SK-N-SH (cell line): ENCODE data around the gene FLNA. TPM values are rescaled to one million over a fixed set of nuclear protein-coding genes. Genes with fewer than 3 reads are reported as not detected.
A peak's percentile ranks its signal among the peaks of the same experiment; 100 is the strongest.

ENCODE experiments used
- CTCF ChIA-PET: fragments of 300-600, 350-600 bp; formaldehyde crosslinking; extraction: SDS; loops from one replicate; lab custom pipeline; 2021; lab: Yijun Ruan, JAX
- POLR2A ChIA-PET: fragments of 350-600 bp; sonication (Branson Sonifier 250); formaldehyde crosslinking; extraction: SDS; loops from one replicate; lab custom pipeline; 2020; ENCODE audit warnings: antibody characterized with exemption, inconsistent platforms; lab: Yijun Ruan, JAX
- DNase-seq: peaks from one replicate; pipeline ENCODE4 v3.0.0; 2012
- H2AFZ ChIP-seq: fragments of 200-600 bp; sonication (generic); 2 replicates; pipeline ENCODE4 v1.8.1; 2016; ENCODE audit warnings: antibody characterized with exemption, mild to moderate bottlenecking, low read depth
- H3F3A ChIP-seq: fragments of 200-600 bp; sonication (generic); replicated peaks from 2 replicates; pipeline ENCODE3; 2016; ENCODE audit warnings: antibody characterized with exemption, mild to moderate bottlenecking; ENCODE audit not compliant: insufficient read depth
- H3K27ac ChIP-seq, 2 experiments: fragments of 200-500 bp in 1 of 2; fragments of 200-600 bp in 1 of 2; sonication (Bioruptor generic) in 1 of 2; sonication (generic), shearing (Covaris generic) in 1 of 2; 2 replicates each; pipeline versions ENCODE4 v1.5.1 to v1.6.1; 2014 to 2016; ENCODE audit warnings: low read depth in 2 of 2, inconsistent platforms in 1 of 2, low read length in 1 of 2, mild to moderate bottlenecking in 1 of 2, mixed read lengths in 1 of 2
- H3K27me3 ChIP-seq: fragments of 200-600 bp; sonication (generic), shearing (Covaris generic); 2 replicates; pipeline ENCODE4 v1.6.1; 2016; ENCODE audit warnings: mixed run types; ENCODE audit not compliant: insufficient read depth
- H3K36me3 ChIP-seq, 2 experiments: fragments of 200-500 bp in 1 of 2; fragments of 200-600 bp in 1 of 2; sonication (Bioruptor generic) in 1 of 2; sonication (generic) in 1 of 2; replicated peaks in 1 of 2; 2 replicates each; pipeline versions ENCODE3 to v1.5.1; 2014 to 2016; ENCODE audit warnings: low read length in 1 of 2, mild to moderate bottlenecking in 1 of 2; ENCODE audit not compliant: insufficient read depth in 2 of 2, control insufficient read depth in 1 of 2
- H3K4me1 ChIP-seq, 2 experiments: fragments of 200-500 bp in 1 of 2; fragments of 200-600 bp in 1 of 2; sonication (Bioruptor generic) in 1 of 2; sonication (generic), shearing (Covaris generic) in 1 of 2; 2 replicates each; pipeline versions ENCODE4 v1.5.1 to v1.6.1; 2014 to 2016; ENCODE audit warnings: low read depth in 1 of 2, low read length in 1 of 2, mixed run types in 1 of 2; ENCODE audit not compliant: insufficient read depth in 2 of 2, control insufficient read depth in 1 of 2
- H3K4me2 ChIP-seq: fragments of 200-600 bp; sonication (generic), shearing (Covaris generic); 2 replicates; pipeline ENCODE4 v1.6.1; 2017; ENCODE audit warnings: mixed run types
- H3K4me3 ChIP-seq, 2 experiments: fragments of 200-500 bp in 1 of 2; fragments of 200-600 bp in 1 of 2; sonication (Bioruptor generic) in 1 of 2; sonication (generic), shearing (Covaris generic) in 1 of 2; 2 replicates each; pipeline versions ENCODE4 v1.5.1 to v1.8.1; 2014 to 2016; ENCODE audit warnings: low read depth in 2 of 2, inconsistent platforms in 1 of 2, low read length in 1 of 2, mild to moderate bottlenecking in 1 of 2, mixed read lengths in 1 of 2, moderate library complexity in 1 of 2
- H3K79me2 ChIP-seq: fragments of 200-600 bp; sonication (generic); 2 replicates; pipeline ENCODE4 v1.8.1; 2017; ENCODE audit warnings: mild to moderate bottlenecking; ENCODE audit not compliant: insufficient read depth
- H3K9ac ChIP-seq: fragments of 200-600 bp; sonication (generic); 2 replicates; pipeline ENCODE4 v1.6.1; 2017; ENCODE audit warnings: mixed run types
- H3K9me2 ChIP-seq: fragments of 200-600 bp; sonication (generic); 2 replicates; pipeline ENCODE4 v1.6.1; 2017; ENCODE audit warnings: mixed run types
- H3K9me3 ChIP-seq: fragments of 200-600 bp; sonication (generic); 2 replicates; pipeline ENCODE4 v1.6.1; 2017; ENCODE audit warnings: mixed run types, mild to moderate bottlenecking, moderate library complexity
- H4K20me1 ChIP-seq: fragments of 200-600 bp; sonication (generic); 2 replicates; pipeline ENCODE4 v1.6.1; 2017; ENCODE audit warnings: mild to moderate bottlenecking, mixed run types; ENCODE audit not compliant: insufficient read depth
- EZH2phosphoT487 ChIP-seq: fragments of 200-600 bp; sonication (generic); IDR thresholded peaks from 2 replicates; pipeline ENCODE4 v1.6.1; 2017; ENCODE audit warnings: low read depth, mixed run types, mild to moderate bottlenecking, antibody characterized with exemption, moderate library complexity, borderline replicate concordance
- FOXM1 ChIP-seq: IDR thresholded peaks from 2 replicates; pipeline ENCODE4 v1.4.0; 2012; ENCODE audit warnings: low read depth, mild to moderate bottlenecking
- GABPA ChIP-seq: IDR thresholded peaks from 2 replicates; pipeline ENCODE4 v1.4.0; 2012; ENCODE audit warnings: low read depth, mild to moderate bottlenecking
- JUND ChIP-seq: IDR thresholded peaks from 2 replicates; pipeline ENCODE4 v1.4.0; 2012
- MEF2A ChIP-seq: IDR thresholded peaks from 2 replicates; pipeline ENCODE4 v1.4.0; 2012; ENCODE audit warnings: low read depth, borderline replicate concordance
- MXI1 ChIP-seq: IDR thresholded peaks from 2 replicates; pipeline ENCODE4 v1.6.1; 2012; ENCODE audit warnings: mild to moderate bottlenecking, low read depth, low read length, improper control_type of control experiment
- RCOR1 ChIP-seq: fragments of 150-350 bp; IDR thresholded peaks from 2 replicates; pipeline ENCODE4 v1.6.1; 2017; ENCODE audit warnings: antibody characterized with exemption, low read length
- SIN3A ChIP-seq: IDR thresholded peaks from 2 replicates; pipeline ENCODE4 v1.6.1; 2012; ENCODE audit warnings: low read depth, mild to moderate bottlenecking, low read length, moderate library complexity, borderline replicate concordance
- WGBS: methylation state at CpG from one replicate; pipeline ENCODE4 v1.1.6; 2017; ENCODE audit warnings: low lambda C conversion rate; 5-methylcytosine and 5-hydroxymethylcytosine counted together
- polyA plus RNA-seq, 3 experiments: library from polyadenylated mRNA; depleted of rRNA; stranded (reverse); fragments of >200 nt; gene quantifications; 2 replicates each; pipeline ENCODE4 v1.2.3, GENCODE V29; 2012
- TF ChIP-seq, protein P1 (sequence below): IDR thresholded peaks from 2 replicates; pipeline ENCODE4; 2012
- TF ChIP-seq, protein P2 (sequence below): IDR thresholded peaks from 2 replicates; pipeline ENCODE4 v1.4.0; 2012; ENCODE audit warnings: low read depth
- TF ChIP-seq, protein P3 (sequence below): IDR thresholded peaks from 2 replicates; pipeline ENCODE4 v1.4.0; 2012; ENCODE audit warnings: low read depth, borderline replicate concordance
- TF ChIP-seq, protein P4 (sequence below): IDR thresholded peaks from 2 replicates; pipeline ENCODE4 v1.4.0; 2012; ENCODE audit warnings: low read depth, borderline replicate concordance

The FLNA gene
- polyA plus RNA-seq, 1 of the 3 experiments (the other 2 are of a cell fraction) = 550 TPM

DNA sequence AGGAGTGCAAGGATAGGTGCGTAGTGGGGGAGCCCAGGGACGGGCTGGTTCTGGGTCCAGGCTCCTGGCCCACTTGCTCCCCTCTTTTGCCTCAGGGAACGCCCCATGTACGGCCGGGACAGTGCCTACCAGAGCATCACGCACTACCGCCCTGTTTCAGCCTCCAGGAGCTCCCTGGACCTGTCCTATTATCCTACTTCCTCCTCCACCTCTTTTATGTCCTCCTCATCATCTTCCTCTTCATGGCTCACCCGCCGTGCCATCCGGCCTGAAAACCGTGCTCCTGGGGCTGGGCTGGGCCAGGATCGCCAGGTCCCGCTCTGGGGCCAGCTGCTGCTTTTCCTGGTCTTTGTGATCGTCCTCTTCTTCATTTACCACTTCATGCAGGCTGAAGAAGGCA lies 6.4 kb upstream of the FLNA start:
- TF ChIP-seq FOXM1 (no peak), MXI1 (no peak), EZH2phosphoT487 (no peak), RCOR1 (no peak)
- TF ChIP-seq, protein P1, sequence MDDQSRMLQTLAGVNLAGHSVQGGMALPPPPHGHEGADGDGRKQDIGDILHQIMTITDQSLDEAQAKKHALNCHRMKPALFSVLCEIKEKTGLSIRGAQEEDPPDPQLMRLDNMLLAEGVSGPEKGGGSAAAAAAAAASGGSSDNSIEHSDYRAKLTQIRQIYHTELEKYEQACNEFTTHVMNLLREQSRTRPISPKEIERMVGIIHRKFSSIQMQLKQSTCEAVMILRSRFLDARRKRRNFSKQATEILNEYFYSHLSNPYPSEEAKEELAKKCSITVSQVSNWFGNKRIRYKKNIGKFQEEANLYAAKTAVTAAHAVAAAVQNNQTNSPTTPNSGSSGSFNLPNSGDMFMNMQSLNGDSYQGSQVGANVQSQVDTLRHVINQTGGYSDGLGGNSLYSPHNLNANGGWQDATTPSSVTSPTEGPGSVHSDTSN = no peak
- TF ChIP-seq, protein P2, sequence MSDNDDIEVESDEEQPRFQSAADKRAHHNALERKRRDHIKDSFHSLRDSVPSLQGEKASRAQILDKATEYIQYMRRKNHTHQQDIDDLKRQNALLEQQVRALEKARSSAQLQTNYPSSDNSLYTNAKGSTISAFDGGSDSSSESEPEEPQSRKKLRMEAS = no peak
- TF ChIP-seq, protein P3, sequence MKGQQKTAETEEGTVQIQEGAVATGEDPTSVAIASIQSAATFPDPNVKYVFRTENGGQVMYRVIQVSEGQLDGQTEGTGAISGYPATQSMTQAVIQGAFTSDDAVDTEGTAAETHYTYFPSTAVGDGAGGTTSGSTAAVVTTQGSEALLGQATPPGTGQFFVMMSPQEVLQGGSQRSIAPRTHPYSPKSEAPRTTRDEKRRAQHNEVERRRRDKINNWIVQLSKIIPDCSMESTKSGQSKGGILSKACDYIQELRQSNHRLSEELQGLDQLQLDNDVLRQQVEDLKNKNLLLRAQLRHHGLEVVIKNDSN = no peak
- TF ChIP-seq, protein P4, sequence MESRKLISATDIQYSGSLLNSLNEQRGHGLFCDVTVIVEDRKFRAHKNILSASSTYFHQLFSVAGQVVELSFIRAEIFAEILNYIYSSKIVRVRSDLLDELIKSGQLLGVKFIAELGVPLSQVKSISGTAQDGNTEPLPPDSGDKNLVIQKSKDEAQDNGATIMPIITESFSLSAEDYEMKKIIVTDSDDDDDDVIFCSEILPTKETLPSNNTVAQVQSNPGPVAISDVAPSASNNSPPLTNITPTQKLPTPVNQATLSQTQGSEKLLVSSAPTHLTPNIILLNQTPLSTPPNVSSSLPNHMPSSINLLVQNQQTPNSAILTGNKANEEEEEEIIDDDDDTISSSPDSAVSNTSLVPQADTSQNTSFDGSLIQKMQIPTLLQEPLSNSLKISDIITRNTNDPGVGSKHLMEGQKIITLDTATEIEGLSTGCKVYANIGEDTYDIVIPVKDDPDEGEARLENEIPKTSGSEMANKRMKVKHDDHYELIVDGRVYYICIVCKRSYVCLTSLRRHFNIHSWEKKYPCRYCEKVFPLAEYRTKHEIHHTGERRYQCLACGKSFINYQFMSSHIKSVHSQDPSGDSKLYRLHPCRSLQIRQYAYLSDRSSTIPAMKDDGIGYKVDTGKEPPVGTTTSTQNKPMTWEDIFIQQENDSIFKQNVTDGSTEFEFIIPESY = no peak
- Histone ChIP-seq H3K4me3 (peak overlapping the region; percentile 61 to 73; a peak in 3 of 4 replicates), H3K27ac (no peak overlapping the region; a peak in 2 of 4 replicates)

DNA sequence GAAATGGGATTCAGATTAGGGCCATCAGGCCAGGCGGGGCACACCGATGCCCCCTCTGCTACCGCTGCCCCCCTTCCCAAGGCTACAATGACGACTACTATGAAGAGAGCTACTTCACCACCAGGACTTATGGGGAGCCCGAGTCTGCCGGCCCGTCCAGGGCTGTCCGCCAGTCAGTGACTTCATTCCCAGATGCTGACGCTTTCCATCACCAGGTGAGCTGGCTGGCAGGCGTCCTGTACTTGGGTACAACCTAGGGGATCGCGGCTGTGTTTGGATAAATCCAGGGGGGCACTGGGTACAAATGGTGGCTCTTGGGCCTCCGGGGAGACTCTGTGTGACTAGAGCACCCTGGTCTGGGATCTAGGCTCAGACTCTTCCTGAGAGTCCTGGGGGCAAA lies 5.7 kb upstream of the FLNA start:
- CTCF ChIA-PET = no interaction called here
- no peak overlapping the region for H2AFZ ChIP-seq
- peak overlapping the region; percentile 97 for H3K9ac ChIP-seq
- H3K79me2 ChIP-seq = peaks cover 30% of the 10 kb centered on the region
- DNase-seq = no peak
- H3K4me1 ChIP-seq = peaks cover 0 to 17% of the 10 kb centered on the region in 2 experiments; a peak in 1 of 4 replicates
- H3K27ac ChIP-seq = peak overlapping the region; percentile 76 to 90; a peak in 3 of 4 replicates
- H3F3A ChIP-seq = peaks cover 14% of the 10 kb centered on the region
- H3K4me2 ChIP-seq = peak overlapping the region; percentile 81
- no peaks in the 10 kb centered on the region; the same call in 1 of the 2 replicates for H3K27me3 ChIP-seq
- 6% methylated on average over 3 of the region's 13 CpGs for WGBS
- H3K4me3 ChIP-seq = peak overlapping the region; percentile 61 to 73
- no peaks in the 10 kb centered on the region for H3K9me2 ChIP-seq
- no peaks in the 10 kb centered on the region for H4K20me1 ChIP-seq
- H3K9me3 ChIP-seq = no peaks in the 10 kb centered on the region
- POLR2A ChIA-PET = no interaction called here
- no peaks in the 10 kb centered on the region for H3K36me3 ChIP-seq
- TF ChIP-seq MXI1 (no peak), GABPA (no peak), MEF2A (no peak), FOXM1 (no peak), RCOR1 (no peak), JUND (no peak), SIN3A (no peak)

More for the DNA sequence above, 6.4 kb upstream of the FLNA start:
- Histone ChIP-seq H3F3A (peaks cover 10% of the 10 kb centered on the region), H3K79me2 (peaks cover 29% of the 10 kb centered on the region), H3K9me3 (no peaks in the 10 kb centered on the region), H3K4me2 (peak overlapping the region; percentile 81), H3K36me3 (no peaks in the 10 kb centered on the region), H4K20me1 (no peaks in the 10 kb centered on the region), H3K9ac (peak overlapping the region; percentile 97; the same call in 1 of the 2 replicates), H3K4me1 (peaks cover 0 to 17% of the 10 kb centered on the region in 2 experiments; a peak in 1 of 4 replicates), H3K9me2 (no peaks in the 10 kb centered on the region), H2AFZ (no peak overlapping the region), H3K27me3 (no peaks in the 10 kb centered on the region; the same call in 1 of the 2 replicates)
- ChIA-PET CTCF (no interaction called here), POLR2A (no interaction called here)
- 65% methylated on average over 14 of the region's 14 CpGs for WGBS
- DNase-seq = no peak
